Suprapubic skin (tissue), 3 donors: ENCODE data around the gene FXYD7.
"Not testable (repeated sequence)": the region's sequence is repeated elsewhere in the genome, so short reads cannot be mapped to it uniquely, and the experiment has no call there.

Experiments
- EP300 ChIP-seq: sonication (generic); formaldehyde crosslinking; IDR thresholded peaks from one replicate; pipeline ENCODE4 v1.6.1; 2017; ENCODE audit warnings: antibody characterized with exemption
- TF ChIP-seq, protein P1 (sequence below), 2 donors: fragments of 200-600 bp in 1 of 2; fragments of 450-650 bp in 1 of 2; sonication (generic) in 1 of 2; IDR thresholded peaks; one replicate each; pipeline ENCODE4 v1.5.1; 2016 to 2019; ENCODE audit warnings: antibody characterized with exemption in 2 of 2, mild to moderate bottlenecking in 1 of 2, moderate library complexity in 1 of 2

DNA sequence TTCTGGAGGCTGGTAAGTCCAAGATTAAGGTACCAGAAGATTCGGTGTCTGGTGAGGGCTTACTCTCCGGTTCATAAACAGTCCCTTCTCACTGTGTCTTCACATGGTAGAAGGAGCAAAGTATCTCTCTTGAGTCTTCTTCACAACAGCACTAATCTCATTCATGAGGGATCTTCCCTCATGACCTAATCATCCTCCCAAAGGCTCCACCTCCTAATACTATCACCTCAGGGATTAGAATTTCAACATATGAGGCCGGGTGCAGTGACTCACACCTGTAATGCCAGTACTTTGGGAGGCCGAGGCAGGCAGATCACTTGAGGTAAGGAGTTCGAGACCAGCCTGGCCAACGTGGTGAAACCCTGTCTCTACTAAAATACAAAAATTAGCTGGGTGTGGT, 53.8 kb downstream of the FXYD7 start:
- TF ChIP-seq EP300: not testable (repeated sequence)
- TF ChIP-seq, protein P1, sequence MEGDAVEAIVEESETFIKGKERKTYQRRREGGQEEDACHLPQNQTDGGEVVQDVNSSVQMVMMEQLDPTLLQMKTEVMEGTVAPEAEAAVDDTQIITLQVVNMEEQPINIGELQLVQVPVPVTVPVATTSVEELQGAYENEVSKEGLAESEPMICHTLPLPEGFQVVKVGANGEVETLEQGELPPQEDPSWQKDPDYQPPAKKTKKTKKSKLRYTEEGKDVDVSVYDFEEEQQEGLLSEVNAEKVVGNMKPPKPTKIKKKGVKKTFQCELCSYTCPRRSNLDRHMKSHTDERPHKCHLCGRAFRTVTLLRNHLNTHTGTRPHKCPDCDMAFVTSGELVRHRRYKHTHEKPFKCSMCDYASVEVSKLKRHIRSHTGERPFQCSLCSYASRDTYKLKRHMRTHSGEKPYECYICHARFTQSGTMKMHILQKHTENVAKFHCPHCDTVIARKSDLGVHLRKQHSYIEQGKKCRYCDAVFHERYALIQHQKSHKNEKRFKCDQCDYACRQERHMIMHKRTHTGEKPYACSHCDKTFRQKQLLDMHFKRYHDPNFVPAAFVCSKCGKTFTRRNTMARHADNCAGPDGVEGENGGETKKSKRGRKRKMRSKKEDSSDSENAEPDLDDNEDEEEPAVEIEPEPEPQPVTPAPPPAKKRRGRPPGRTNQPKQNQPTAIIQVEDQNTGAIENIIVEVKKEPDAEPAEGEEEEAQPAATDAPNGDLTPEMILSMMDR (IDR thresholded peaks at IDR 0.05): not testable (repeated sequence)
